HepG2 (cell line): ENCODE data around the gene RNASE11. TPM values are rescaled to one million over a fixed set of nuclear protein-coding genes. Genes with fewer than 3 reads are reported as not detected.

Experiments used
- ATAC-seq: fragments of 200-7000 bp; cut with Tn5 transposase; 3 replicates; pipeline ENCODE4 v1.9.1; 2020; ENCODE audit warnings: mild to moderate bottlenecking, moderate library complexity
- BruUV-seq: library from RNA; stranded (reverse); fragments of 400-500 nt; replicated peaks from 2 replicates; lab custom pipeline; 2021; lab: Mats Ljungman, UMichigan
- CTCF ChIA-PET: fragments of 300-600 bp; formaldehyde crosslinking; extraction: SDS; loops from one replicate; lab custom pipeline; 2021; ENCODE audit warnings: low total read pairs, inconsistent platforms, low intra/inter-chr PET ratio; lab: Yijun Ruan, JAX
- POLR2A ChIA-PET: fragments of 350-600 bp; sonication (Branson Sonifier 250); formaldehyde crosslinking; loops from one replicate; lab custom pipeline; 2020; ENCODE audit warnings: antibody characterized with exemption, inconsistent platforms; lab: Yijun Ruan, JAX
- DNase-seq: peaks from one replicate; pipeline ENCODE4 v3.0.0-alpha.2; 2015; ENCODE audit warnings: low spot score
- FAIRE-seq: peaks from 3 replicates; lab custom pipeline; 2011; peaks lifted over from hg19 to GRCh38; lab: Jason Lieb, UNC
- H2AFZ ChIP-seq: one replicate; pipeline ENCODE4 v1.6.1; 2011; ENCODE audit warnings: low read length, inconsistent platforms
- H3K27ac ChIP-seq: fragments of 300-600 bp; 3 replicates; pipeline ENCODE4 v1.8.0; 2011; ENCODE audit warnings: mixed run types, mild to moderate bottlenecking, mixed read lengths, low read length, inconsistent platforms; ENCODE audit not compliant: insufficient read depth; ENCODE audit errors: extremely low read length
- H3K27me3 ChIP-seq, 2 experiments: fragments of 200-600 bp in 1 of 2; 2 replicates in 1 of 2; 3 replicates in 1 of 2; pipeline versions ENCODE4 v1.6.0 to v1.8.0; 2011; ENCODE audit warnings: low read length in 2 of 2, mild to moderate bottlenecking in 2 of 2, moderate library complexity in 2 of 2, inconsistent platforms in 1 of 2; ENCODE audit not compliant: insufficient read depth in 2 of 2, control insufficient read depth in 1 of 2
- H3K36me3 ChIP-seq, 2 experiments: fragments of 200-600 bp in 1 of 2; replicated peaks in 1 of 2; 2 replicates in 1 of 2; 3 replicates in 1 of 2; pipeline versions ENCODE4 v1.5.1 to v1.8.0; 2011; ENCODE audit warnings: low read length in 2 of 2, inconsistent platforms in 1 of 2; ENCODE audit not compliant: insufficient read depth in 2 of 2, control insufficient read depth in 1 of 2
- H3K4me1 ChIP-seq: 2 replicates; pipeline ENCODE4 v1.5.1; 2012; ENCODE audit warnings: low read length, inconsistent platforms; ENCODE audit not compliant: insufficient read depth
- H3K4me2 ChIP-seq: 2 replicates; pipeline ENCODE4 v1.6.0; 2011; ENCODE audit warnings: low read depth, low read length, inconsistent platforms
- H3K4me3 ChIP-seq, 3 experiments: fragments of 200-600 bp in 1 of 3; sonication (generic), shearing (Covaris generic) in 1 of 3; replicated peaks in 1 of 3; 2 replicates each; pipeline ENCODE4 v1.5.1; 2011 to 2016; ENCODE audit warnings: low read length in 3 of 3, inconsistent platforms in 2 of 3, low read depth in 2 of 3, mild to moderate bottlenecking in 2 of 3, control low read depth in 1 of 3, mixed read lengths in 1 of 3; ENCODE audit not compliant: insufficient read depth in 1 of 3
- H3K79me2 ChIP-seq: one replicate; pipeline ENCODE4 v1.6.1; 2011; ENCODE audit warnings: low read length, inconsistent platforms; ENCODE audit not compliant: insufficient read depth
- H3K9ac ChIP-seq: 2 replicates; pipeline ENCODE4 v1.6.0; 2011; ENCODE audit warnings: mild to moderate bottlenecking, low read depth, low read length, inconsistent platforms; ENCODE audit not compliant: insufficient read depth
- H3K9me3 ChIP-seq: 2 replicates; pipeline ENCODE4 v1.5.1; 2012; ENCODE audit warnings: mild to moderate bottlenecking, low read length
- H4K20me1 ChIP-seq: 2 replicates; pipeline ENCODE4 v1.6.0; 2011; ENCODE audit warnings: inconsistent platforms, mild to moderate bottlenecking, low read length, moderate library complexity; ENCODE audit not compliant: insufficient read depth
- ATF7 ChIP-seq, 2 experiments: fragments of 450-650 bp in 1 of 2; sonication (generic) in 1 of 2; formaldehyde crosslinking in 1 of 2; IDR thresholded peaks; 2 replicates each; pipeline versions ENCODE4 v1.4.0 to v1.6.1; 2016 to 2020; ENCODE audit warnings: antibody characterized with exemption in 1 of 2, mild to moderate bottlenecking in 1 of 2, missing genetic modification reagents in 1 of 2
- KDM6A ChIP-seq: IDR thresholded peaks from 2 replicates; pipeline ENCODE4 v1.6.1; 2016; ENCODE audit warnings: low read depth
- KMT2A ChIP-seq: sonication (generic); formaldehyde crosslinking; IDR thresholded peaks from 2 replicates; pipeline ENCODE4 v1.4.0; 2020; ENCODE audit warnings: missing genetic modification reagents
- SP1 ChIP-seq, 2 experiments: fragments of 450-650 bp in 1 of 2; sonication (generic) in 1 of 2; formaldehyde crosslinking in 1 of 2; IDR thresholded peaks; 2 replicates each; pipeline versions ENCODE4 v1.4.0 to v1.6.1; 2016 to 2020; ENCODE audit warnings: missing genetic modification reagents in 1 of 2
- WGBS: methylation state at CpG from one replicate; pipeline ENCODE4 v1.1.6; 2017; ENCODE audit warnings: low lambda C conversion rate; 5-methylcytosine and 5-hydroxymethylcytosine counted together
- in situ Hi-C: cut with HindIII; loops from 2 replicates; pipeline ENCODE4 v1.10.0; 2017; ENCODE audit warnings: low pct_unique_long_range_greater_than_20kb; ENCODE audit not compliant: extremely low pct_ligation_motif_present
- intact Hi-C: fragments of 100-400 bp; cut with micrococcal nuclease; formaldehyde crosslinking; loops from one replicate; pipeline ENCODE4 v1.10.0; 2022; ENCODE audit not compliant: unreplicated experiment
- polyA plus RNA-seq, 8 experiments: library from polyadenylated mRNA; depleted of rRNA in 3 of 8; stranded (reverse) in 7 of 8; unstranded in 1 of 8; fragments of >200 nt; fragmentation: Illumina TruSeq in 4 of 8; extraction: Trizol in 4 of 8; gene quantifications; 2 replicates each; pipeline versions ENCODE4 v1.2.1 to v1.2.3, GENCODE V29; 2011 to 2016; ENCODE audit warnings: low read depth in 4 of 8, missing spikeins in 1 of 8, mixed read lengths in 1 of 8; ENCODE audit not compliant: insufficient read depth in 1 of 8
- total RNA-seq, 5 experiments: library from RNA; depleted of rRNA; stranded (reverse); fragments of >200 nt; fragmentation: Illumina TruSeq; extraction: Trizol; gene quantifications; 2 replicates each; pipeline ENCODE4 v1.2.3, GENCODE V29; 2016; ENCODE audit warnings: low read depth in 1 of 5
- TF ChIP-seq, protein P1 (sequence below): sonication (generic); formaldehyde crosslinking; IDR thresholded peaks from 2 replicates; pipeline ENCODE4 v1.8.1; 2023; ENCODE audit warnings: mild to moderate bottlenecking, inconsistent platforms, moderate library complexity, missing genetic modification reagents, borderline replicate concordance

Gene RNASE11
- total and polyA plus RNA-seq, 2 of the 13 experiments (the other 11 are each of a cell fraction or from before 2014, with no cell fraction given), result not detected

GRCh38 chr14:20550926-20551325 lies 36.9 kb downstream of the RNASE11 start (continued):
- TF ChIP-seq, protein P1, sequence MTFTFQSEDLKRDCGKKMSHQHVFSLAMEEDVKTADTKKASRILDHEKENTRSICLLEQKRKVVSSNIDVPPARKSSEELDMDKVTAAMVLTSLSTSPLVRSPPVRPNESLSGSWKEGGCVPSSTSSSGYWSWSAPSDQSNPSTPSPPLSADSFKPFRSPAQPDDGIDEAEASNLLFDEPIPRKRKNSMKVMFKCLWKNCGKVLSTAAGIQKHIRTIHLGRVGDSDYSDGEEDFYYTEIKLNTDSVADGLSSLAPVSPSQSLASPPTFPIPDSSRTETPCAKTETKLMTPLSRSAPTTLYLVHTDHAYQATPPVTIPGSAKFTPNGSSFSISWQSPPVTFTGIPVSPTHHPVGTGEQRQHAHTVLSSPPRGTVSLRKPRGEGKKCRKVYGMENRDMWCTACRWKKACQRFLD (CRISPR knock-in tag), result no peak
- TF ChIP-seq KDM6A (CRISPR knock-in tag) (no peak), SP1 (IDR thresholded peaks at IDR 0.05) (no peak), SP1 (CRISPR knock-in tag; IDR thresholded peaks at IDR 0.05) (no peak)

DNA sequence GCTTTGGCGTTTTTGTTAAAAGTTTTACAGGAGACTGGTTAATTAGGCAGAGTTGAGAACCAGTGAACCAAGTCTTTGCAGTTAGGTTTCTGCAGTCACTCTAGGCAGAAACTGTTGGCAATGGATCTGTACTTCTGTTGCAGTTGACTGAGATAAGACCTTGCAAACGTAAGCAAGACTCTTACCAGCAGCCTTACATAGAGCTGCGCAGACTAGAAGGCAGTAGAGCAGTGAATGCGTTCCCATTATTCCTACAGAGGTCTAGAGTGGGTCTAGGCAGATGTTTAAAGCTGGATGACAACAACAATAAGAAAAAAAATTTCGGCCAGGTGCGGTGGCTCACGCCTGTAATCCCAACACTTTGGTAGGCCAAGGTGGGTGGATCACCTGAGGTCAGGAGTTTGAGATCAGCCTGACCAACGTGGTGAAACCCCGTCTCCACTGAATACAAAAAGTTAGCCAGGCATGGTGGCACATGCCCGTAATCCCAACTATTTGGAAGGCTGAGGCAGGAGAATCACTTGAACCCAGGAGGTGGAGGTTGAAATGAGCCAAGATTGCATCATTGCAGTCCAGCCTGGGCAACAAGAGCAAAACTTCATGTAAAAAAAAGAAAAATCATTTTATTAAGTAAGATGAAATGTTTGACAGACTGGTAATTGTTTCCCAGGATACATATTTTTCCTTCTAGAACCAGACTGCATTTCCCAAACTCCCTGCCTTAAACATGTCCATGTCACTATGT lies 39.2 kb downstream of the RNASE11 start:
- DNase-seq, result no peak
- Histone ChIP-seq H3K4me1 (no peaks in the 10 kb centered on the region), H3K9ac (no peak overlapping the region), H3K36me3 (no peaks in the 10 kb centered on the region), H3K79me2 (no peaks in the 10 kb centered on the region), H3K27me3 (no peaks in the 10 kb centered on the region; a peak in 1 of 5 replicates), H4K20me1 (no peaks in the 10 kb centered on the region), H2AFZ (no peak overlapping the region), H3K9me3 (no peaks in the 10 kb centered on the region), H3K4me2 (no peak overlapping the region), H3K4me3 (no peak overlapping the region), H3K27ac (no peak overlapping the region)
- no peak for ATAC-seq
- WGBS, result 59% methylated on average over 10 of the region's 10 CpGs
- in situ Hi-C loops, result no loop called here
- POLR2A ChIA-PET, result no interaction called here
- no TSS peak for BruUV-seq
- CTCF ChIA-PET, result no interaction called here
- TF ChIP-seq ATF7 (IDR thresholded peaks at IDR 0.05) (peak; percentile 33; the same call in 1 of the 2 replicates), ATF7 (CRISPR knock-in tag; IDR thresholded peaks at IDR 0.05) (no peak), KMT2A (no peak)
- intact Hi-C loops, result no loop called here
- no peak for FAIRE-seq
